Measurements from ENCODE around the gene PHLPP2.

Gene PHLPP2, protein sequence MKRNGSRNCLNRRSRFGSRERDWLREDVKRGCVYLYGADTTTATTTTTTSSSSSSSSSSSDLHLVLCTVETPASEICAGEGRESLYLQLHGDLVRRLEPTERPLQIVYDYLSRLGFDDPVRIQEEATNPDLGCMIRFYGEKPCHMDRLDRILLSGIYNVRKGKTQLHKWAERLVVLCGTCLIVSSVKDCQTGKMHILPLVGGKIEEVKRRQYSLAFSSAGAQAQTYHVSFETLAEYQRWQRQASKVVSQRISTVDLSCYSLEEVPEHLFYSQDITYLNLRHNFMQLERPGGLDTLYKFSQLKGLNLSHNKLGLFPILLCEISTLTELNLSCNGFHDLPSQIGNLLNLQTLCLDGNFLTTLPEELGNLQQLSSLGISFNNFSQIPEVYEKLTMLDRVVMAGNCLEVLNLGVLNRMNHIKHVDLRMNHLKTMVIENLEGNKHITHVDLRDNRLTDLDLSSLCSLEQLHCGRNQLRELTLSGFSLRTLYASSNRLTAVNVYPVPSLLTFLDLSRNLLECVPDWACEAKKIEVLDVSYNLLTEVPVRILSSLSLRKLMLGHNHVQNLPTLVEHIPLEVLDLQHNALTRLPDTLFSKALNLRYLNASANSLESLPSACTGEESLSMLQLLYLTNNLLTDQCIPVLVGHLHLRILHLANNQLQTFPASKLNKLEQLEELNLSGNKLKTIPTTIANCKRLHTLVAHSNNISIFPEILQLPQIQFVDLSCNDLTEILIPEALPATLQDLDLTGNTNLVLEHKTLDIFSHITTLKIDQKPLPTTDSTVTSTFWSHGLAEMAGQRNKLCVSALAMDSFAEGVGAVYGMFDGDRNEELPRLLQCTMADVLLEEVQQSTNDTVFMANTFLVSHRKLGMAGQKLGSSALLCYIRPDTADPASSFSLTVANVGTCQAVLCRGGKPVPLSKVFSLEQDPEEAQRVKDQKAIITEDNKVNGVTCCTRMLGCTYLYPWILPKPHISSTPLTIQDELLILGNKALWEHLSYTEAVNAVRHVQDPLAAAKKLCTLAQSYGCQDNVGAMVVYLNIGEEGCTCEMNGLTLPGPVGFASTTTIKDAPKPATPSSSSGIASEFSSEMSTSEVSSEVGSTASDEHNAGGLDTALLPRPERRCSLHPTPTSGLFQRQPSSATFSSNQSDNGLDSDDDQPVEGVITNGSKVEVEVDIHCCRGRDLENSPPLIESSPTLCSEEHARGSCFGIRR (N-terminal part only)

GRCh38 chr16:71724320-71724751, at the start of gene PHLPP2:
PHLPP2 (minus strand) TSS chr16:71724701; CDS start chr16:71714795, 9,906 bp downstream.
- DNase-seq (ENCODE audit: low spot score) = no peak

- peak; percentile 8 for DNase-seq (ENCODE audit: low spot score)
These were observed 47.1 kb upstream of the PHLPP2 start for GRCh38 chr16:71771571-71771970.

DNA sequence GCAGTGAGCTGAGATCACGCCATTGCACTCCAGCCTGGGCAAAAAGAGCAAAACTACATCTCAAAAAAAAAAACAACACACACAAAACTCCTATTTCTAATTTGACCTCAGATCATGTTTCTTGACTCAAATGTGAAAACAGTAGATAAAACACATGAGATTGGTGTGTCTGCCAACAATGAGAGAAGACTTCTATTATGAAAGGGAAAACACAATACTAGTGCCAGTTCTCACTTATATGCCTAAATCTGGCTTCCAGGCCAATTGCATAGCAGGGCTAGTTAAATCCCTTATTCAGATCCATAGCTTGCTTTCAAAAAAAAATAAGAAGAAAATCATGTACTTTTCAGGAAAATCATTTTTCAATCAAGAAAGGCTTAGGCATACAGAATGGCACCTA, 44.7 kb upstream of the PHLPP2 start:
- no peak for DNase-seq (ENCODE audit: low spot score)

GRCh38 chr16:71767060-71767900, 42.8 kb upstream of the PHLPP2 start:
- DNase-seq (ENCODE audit: low spot score) = no peak

DNA sequence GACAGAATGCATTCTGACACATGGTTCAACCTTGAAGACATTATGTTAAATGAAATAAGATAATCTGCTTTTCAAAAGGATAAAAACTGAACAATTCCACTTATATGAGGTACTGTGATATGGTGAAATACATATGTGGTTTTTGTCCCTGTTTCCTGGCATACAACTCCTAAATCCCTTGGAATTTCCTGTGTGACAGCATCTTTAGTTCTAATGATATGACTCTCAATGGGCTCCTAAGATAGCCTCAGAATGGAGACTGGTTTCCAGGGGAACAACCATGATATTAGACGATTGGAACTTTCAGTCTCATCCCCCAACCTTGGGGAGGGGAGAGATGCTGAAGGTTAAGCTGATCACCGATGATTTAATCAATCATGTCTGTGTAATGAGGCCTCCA, 37.7 kb upstream of the PHLPP2 start:
- no peak for DNase-seq (ENCODE audit: low spot score)

GRCh38 chr16:71761097-71761496, 36.6 kb upstream of the PHLPP2 start:
- no peak for DNase-seq (ENCODE audit: low spot score)

DNA sequence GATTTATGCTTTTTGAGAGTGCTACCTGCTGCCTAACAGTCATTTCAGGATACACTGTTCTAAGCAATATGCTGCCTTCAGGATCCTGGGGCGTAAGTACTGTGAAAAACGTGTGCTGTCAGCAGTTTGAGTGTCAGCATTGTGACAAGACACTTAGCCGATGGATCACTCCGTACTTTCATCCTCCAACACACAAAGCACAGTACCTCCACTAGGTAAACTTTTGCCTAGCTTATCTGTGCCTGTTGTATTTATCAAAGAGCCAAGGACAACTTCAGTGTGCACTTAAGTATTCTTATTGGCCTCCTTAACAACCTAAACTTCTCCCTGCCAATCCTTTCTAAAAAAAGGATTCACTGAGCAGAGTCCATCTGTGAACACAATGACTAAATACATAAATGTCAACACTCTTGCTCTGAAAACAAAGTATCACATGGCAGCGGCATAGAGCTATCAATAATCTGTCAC, 33.8 kb upstream of the PHLPP2 start:
- no peak for DNase-seq (ENCODE audit: low spot score)

DNA sequence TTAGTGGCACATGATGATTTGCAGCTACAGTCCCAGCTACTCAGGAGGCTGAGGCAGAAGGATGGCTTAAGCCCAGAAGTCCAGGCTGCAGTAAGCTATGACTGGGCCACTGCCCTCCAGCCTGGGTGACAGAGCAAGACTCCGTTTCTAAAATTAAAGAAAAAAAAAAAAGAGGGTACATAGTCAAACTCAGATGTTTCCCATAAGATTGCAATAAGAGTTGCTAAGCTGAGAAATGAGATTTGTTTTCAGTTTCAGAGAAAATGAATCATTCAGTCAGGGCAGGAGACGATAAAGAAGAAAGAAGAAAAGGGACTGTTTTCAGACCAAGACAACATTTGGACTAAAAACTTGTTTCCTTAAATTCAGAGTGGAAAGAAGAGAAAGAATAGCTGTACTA, 30.2 kb upstream of the PHLPP2 start:
- DNase-seq (ENCODE audit: low spot score) = no peak

GRCh38 chr16:71754108-71754507, 29.6 kb upstream of the PHLPP2 start:
- DNase-seq (ENCODE audit: low spot score) = no peak

DNA sequence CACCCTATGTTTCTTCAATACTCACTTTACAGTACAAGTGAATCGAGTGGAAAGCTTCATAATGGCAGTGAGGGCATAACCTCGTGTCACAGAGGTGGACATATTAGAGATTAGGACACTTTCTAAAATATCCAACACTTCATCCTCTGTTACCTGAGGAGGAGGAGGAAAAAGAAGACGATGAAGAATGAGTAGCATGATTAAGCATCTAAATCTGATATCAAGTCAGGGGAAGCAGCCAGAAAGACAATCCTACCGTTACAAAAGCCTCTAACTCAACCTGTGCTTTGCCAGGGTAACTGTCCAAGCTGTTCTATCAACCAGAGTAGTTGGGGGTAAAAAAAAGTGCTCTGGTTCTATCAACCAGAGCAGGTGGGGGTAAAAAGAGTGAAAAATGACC, 23.7 kb upstream of the PHLPP2 start:
- DNase-seq (ENCODE audit: low spot score) = no peak

GRCh38 chr16:71746442-71747046, 22.0 kb upstream of the PHLPP2 start:
- peak; percentile 46 for DNase-seq (ENCODE audit: low spot score)

DNA sequence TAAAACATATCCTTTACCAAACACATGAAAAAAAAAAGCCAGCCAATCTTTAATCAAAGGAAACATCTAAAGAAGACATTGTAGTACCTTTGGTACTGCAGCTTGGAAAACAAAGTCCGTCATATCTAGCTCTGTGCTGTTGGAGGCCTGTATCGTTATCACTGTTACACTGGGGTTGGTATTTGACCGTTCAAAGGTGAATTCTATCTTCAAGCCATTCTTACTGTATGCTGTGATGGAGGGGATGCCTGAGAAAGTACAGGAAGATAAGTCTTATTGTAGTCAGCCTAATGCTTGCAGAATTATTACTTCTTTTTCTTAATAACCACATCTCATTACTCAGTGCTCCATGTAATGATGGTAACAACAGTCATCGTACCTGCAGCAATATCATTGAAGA, 14.4 kb upstream of the PHLPP2 start:
- DNase-seq (ENCODE audit: low spot score) = no peak

GRCh38 chr16:71737501-71737900, 13.0 kb upstream of the PHLPP2 start:
- DNase-seq (ENCODE audit: low spot score) = no peak

DNA sequence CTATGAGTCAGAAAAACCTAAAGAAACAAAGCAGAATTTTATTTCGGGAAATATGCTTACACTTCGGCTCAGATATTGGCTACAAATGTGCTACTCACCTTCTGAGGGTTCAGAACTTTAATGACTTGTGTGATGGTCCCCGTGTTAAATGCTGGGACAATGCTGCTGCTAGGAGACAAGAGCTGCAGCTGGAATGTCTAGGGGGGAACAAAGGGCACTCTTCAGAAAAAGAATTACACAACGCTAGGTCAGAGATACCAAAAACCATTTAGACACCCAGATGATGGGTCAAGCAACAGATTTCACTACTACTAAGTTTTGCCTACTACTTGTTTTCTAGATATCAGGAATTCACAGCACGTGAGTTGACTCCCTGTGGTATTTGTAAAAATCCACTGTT, 10.0 kb upstream of the PHLPP2 start:
- DNase-seq (ENCODE audit: low spot score) = no peak

DNA sequence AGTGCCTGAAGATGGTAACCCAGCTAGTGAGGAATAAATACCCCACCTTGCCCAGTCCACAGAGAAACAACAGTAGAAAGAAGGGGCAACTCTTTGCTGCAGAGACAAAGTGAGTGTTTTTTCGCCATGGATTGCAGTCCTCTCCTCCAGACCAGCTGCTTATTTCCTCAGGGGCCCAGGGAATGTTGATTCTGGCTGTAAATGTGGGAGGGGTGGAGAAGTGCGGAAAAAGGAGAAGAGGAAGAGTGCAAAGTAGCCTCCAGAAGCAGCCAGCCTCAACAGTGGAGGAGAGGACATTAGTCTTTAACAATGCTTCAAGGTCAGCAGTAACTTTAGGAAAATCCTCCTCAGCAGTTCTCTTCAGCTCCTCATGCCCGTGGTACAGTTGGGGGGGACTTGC, 8.1 kb upstream of the PHLPP2 start:
- no peak for DNase-seq (ENCODE audit: low spot score)

GRCh38 chr16:71727551-71728324, 3.2 kb upstream of the PHLPP2 start:
- no peak for DNase-seq (ENCODE audit: low spot score)

DNA sequence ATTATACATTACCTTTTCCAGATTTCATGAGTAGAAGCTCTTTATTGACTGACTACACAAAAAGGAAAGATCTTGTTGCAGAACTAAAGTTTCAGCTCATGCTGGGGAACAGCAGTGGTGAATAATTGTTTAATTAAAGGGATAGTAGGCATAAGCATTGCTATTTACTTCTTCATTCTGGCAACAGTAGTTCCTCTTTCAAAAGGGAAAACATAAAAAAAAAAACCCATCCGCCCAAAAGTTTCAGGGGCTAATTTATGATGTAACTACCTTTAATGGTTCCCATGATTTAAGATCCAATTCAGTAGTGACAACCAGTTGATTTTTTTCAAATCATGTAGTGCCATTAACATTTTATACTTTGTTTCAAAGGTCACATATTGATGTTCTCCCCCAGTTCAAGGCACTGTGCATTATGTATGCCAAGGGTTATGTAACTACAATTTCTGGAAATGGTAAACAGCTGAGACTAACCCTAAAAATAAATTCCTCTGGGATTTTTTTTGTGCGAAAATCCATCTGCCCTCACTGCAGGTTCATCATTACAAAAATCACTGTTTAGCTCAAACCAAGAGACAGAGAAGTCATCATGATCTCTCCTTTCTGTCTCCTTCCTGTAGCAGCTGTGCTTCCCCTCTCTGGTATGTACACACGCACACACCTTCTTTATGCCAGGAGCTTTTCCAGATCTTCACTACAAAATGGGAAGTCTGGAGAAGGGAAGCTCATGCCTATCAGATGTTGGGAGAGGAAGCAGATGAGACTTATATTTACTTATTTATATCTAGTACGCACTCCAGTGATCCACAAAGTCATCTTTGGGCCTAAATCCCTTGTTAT, 2.2 kb upstream of the PHLPP2 start:
- DNase-seq (ENCODE audit: low spot score) = no peak

DNA sequence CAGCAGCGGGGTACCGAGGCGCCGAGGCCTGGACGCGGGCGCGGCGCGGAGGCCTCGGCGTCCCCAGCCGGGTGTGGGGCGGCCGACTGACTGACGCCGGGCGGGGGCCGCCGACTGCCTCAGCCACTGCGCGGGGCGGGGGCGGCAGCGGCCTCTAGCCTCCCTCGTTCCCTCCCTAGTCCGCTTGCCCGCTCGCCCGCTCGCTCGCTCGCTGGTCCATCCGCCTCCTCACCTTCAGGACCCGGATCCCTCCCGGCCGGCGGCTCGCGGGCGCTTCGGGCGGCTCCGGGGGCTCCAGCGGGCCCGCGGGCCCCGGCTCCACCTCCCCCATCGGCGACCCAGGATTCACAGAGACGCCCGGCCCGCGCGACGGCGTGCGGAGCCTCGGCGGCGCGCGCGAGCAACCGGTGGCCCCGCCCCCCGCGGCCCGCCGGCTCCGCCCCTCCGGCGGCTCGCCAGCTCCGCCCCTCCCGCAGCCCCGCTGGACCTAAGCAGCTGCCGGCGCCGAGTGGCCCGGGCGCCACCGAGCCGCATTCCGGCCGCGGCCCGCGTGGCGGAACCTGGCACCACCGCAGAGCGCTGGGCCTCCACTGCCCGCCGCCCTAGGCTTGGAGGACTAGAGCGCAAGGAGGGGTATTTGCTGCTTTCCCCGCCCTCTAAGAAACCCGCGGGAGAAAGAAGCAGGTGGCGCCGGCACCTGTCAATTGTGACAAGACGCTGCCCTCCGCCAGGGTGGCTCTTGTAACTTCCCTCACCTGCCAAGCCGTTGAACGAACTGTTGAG, 773 bp downstream of the PHLPP2 start:
- DNase-seq (ENCODE audit: low spot score) = peak; percentile 84

Measured in LoVo (cell line).